CD4-positive, alpha-beta T cell treated with Interferon alpha-2 for 1 hour (primary cell): ENCODE measurements around the gene RNPEPL1.
A peak's percentile ranks its signal among the peaks of the same experiment; 100 is the strongest.
"Not testable (repeated sequence)": the region's sequence is repeated elsewhere in the genome, so short reads cannot be mapped to it uniquely, and the experiment has no call there.

Experiments used
- DNase-seq, 2 donors: peaks; one replicate each; pipeline ENCODE4 v3.0.0-alpha.2; 2020 to 2022

The RNPEPL1 gene

GRCh38 chr2:240538031-240538780, 30.1 kb upstream of the RNPEPL1 start:
- DNase-seq, result no peak

- not testable (repeated sequence) for DNase-seq
Observed at GRCh38 chr2:240539101-240539500, 29.2 kb upstream of the RNPEPL1 start.

- DNase-seq, result no peak
Observed at GRCh38 chr2:240539906-240540305, 28.4 kb upstream of the RNPEPL1 start.

GRCh38 chr2:240551288-240551687, 17.0 kb upstream of the RNPEPL1 start:
- no peak for DNase-seq

- DNase-seq, result no peak
Observed at GRCh38 chr2:240551811-240552210, 16.5 kb upstream of the RNPEPL1 start.

- no peak for DNase-seq
Observed at GRCh38 chr2:240553956-240554480, 14.3 kb upstream of the RNPEPL1 start.

GRCh38 chr2:240554767-240555493, 13.4 kb upstream of the RNPEPL1 start:
- DNase-seq, result no peak

- DNase-seq, result no peak
Observed at GRCh38 chr2:240555541-240556250, 12.6 kb upstream of the RNPEPL1 start.

GRCh38 chr2:240556553-240557100, 11.7 kb upstream of the RNPEPL1 start:
- DNase-seq, result peak; percentile 67 to 82

GRCh38 chr2:240557101-240557751, 11.1 kb upstream of the RNPEPL1 start:
- no peak for DNase-seq

GRCh38 chr2:240557808-240558207, 10.5 kb upstream of the RNPEPL1 start, which contains the start of gene ANKMY1:
TSS of gene ANKMY1 (minus strand) at chr2:240557988. CDS start at chr2:240557335, 653 bp downstream.
- peak; percentile 61 to 73 for DNase-seq

GRCh38 chr2:240558236-240558761, 10.0 kb upstream of the RNPEPL1 start:
- no peak for DNase-seq

GRCh38 chr2:240559286-240559685, 9.0 kb upstream of the RNPEPL1 start:
- DNase-seq, result no peak

GRCh38 chr2:240560084-240560479, 8.2 kb upstream of the RNPEPL1 start, which contains the start of gene DUSP28:
TSS of gene DUSP28 (plus strand) at chr2:240560357. CDS start at chr2:240560685, 328 bp downstream.
- DNase-seq, result peak; percentile 91 to 93

- DNase-seq, result peak; percentile 98 to 99
Observed at GRCh38 chr2:240560480-240561324, 7.6 kb upstream of the RNPEPL1 start.

- DNase-seq, result peak; percentile 27 to 45
Observed at GRCh38 chr2:240561325-240561971, 6.8 kb upstream of the RNPEPL1 start.

- DNase-seq, result not testable (repeated sequence)
Observed at GRCh38 chr2:240563231-240563630, 5.1 kb upstream of the RNPEPL1 start.

GRCh38 chr2:240563951-240564560, 4.2 kb upstream of the RNPEPL1 start:
- no peak for DNase-seq

GRCh38 chr2:240564561-240565332, 3.5 kb upstream of the RNPEPL1 start:
- DNase-seq, result peak in 1 of 2 donors; percentile 49
